NT2/D1 (cell line): Measurements from ENCODE around the gene DUSP28.

Experiments
- DNase-seq: peaks from one replicate; pipeline ENCODE4 v3.0.0-alpha.2; 2011; ENCODE audit warnings: low read depth, low spot score
- H3K27me3 ChIP-seq: 2 replicates; pipeline ENCODE4 v1.6.0; 2011; ENCODE audit warnings: mild to moderate bottlenecking; ENCODE audit not compliant: insufficient read length, insufficient read depth
- H3K36me3 ChIP-seq: 2 replicates; pipeline ENCODE4 v1.6.1; 2011; ENCODE audit warnings: mild to moderate bottlenecking, low read length, mixed read lengths; ENCODE audit not compliant: insufficient read depth, insufficient read length
- H3K4me1 ChIP-seq: 2 replicates; pipeline ENCODE4 v1.5.1; 2011; ENCODE audit not compliant: insufficient read depth, insufficient read length
- H3K4me3 ChIP-seq: 2 replicates; pipeline ENCODE4 v1.5.1; 2011; ENCODE audit warnings: low read depth; ENCODE audit not compliant: insufficient read length
- H3K9ac ChIP-seq: 2 replicates; pipeline ENCODE4 v1.6.0; 2011; ENCODE audit warnings: low read depth; ENCODE audit not compliant: insufficient read length
- H3K9me3 ChIP-seq: 2 replicates; pipeline ENCODE4 v1.5.1; 2011; ENCODE audit warnings: mild to moderate bottlenecking, low read length; ENCODE audit not compliant: insufficient read depth
- SUZ12 ChIP-seq: IDR thresholded peaks from 2 replicates; pipeline ENCODE4 v1.6.1; 2011; ENCODE audit not compliant: insufficient read length, insufficient read depth; ENCODE audit errors: extremely low read depth
- YY1 ChIP-seq: IDR thresholded peaks from 2 replicates; pipeline ENCODE4 v1.6.1; 2011; ENCODE audit not compliant: insufficient read length, insufficient read depth
- ZNF274 ChIP-seq: IDR thresholded peaks from 2 replicates; pipeline ENCODE4 v1.6.1; 2011; ENCODE audit warnings: mild to moderate bottlenecking, low read depth, low read length

The DUSP28 gene

DNA sequence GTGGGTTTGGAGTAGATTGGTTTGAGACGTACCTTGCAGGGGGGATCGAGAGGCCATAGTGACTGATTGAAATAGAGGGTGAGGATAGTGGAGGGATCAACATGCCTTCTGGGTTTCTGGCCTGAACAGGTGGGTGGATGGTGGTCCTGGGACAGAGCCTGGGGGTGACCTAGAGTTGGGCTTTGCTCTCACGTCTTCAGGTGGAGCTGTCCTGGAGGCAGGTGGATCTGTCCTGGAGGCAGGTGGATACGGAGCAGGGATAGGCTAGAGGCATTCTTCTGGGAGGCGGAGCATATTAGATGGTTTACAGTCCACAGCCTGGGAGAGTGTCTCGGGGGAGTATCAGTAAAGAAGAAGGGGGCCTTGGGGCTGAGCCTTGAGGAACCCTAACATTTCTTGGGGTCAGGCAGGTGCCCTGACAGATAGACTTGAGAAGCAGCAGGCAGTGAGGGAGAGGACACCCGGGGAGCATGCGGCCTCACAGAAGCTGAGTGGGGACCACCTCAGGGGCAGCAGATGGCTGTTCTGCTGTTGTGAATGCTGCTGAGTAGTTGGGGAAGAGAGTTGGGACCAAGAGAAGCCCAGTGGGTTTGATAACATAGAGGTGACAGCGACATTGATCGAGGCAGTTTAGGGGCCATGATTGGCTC, 28.0 kb downstream of the DUSP28 start:
- peak overlapping the region; percentile 36 for H3K9ac ChIP-seq
- no peak for DNase-seq
- no peak for TF ChIP-seq YY1
- TF ChIP-seq SUZ12, result no peak
- no peak for TF ChIP-seq ZNF274

DNA sequence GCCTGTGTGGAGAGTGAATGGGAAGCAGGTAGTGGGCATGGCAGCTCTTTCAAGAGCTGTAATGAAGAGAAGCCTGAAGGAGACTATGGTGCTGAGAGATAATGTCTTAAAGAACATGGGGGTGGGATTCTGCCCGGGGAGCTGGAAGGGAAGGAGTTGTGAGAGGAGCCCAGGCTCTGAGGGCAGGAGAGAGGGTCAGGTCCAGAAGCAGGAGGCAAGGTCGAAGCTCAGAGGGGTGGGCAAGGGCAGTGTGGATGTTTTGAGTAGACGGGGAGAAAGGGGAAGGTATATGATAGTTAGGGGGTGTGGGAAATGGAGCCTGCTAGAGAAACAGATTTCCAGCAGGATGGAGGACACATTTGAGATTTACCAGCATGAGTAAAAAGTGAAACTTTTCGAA, 28.5 kb downstream of the DUSP28 start:
- H3K4me1 ChIP-seq, result peaks cover 18% of the 10 kb centered on the region
- DNase-seq, result no peak
- H3K36me3 ChIP-seq, result peaks cover 57% of the 10 kb centered on the region
- H3K9me3 ChIP-seq, result no peaks in the 10 kb centered on the region
- no peak for TF ChIP-seq YY1
- no peak for TF ChIP-seq ZNF274
- TF ChIP-seq SUZ12, result no peak
- H3K4me3 ChIP-seq, result no peak overlapping the region
- peaks cover 3% of the 10 kb centered on the region for H3K27me3 ChIP-seq
- peak overlapping the region; percentile 58 for H3K9ac ChIP-seq

More for the DNA sequence above, 28.0 kb downstream of the DUSP28 start:
- Histone ChIP-seq H3K36me3 (peaks cover 55% of the 10 kb centered on the region), H3K4me3 (peak overlapping the region; percentile 90), H3K4me1 (peaks cover 18% of the 10 kb centered on the region), H3K9me3 (no peaks in the 10 kb centered on the region), H3K27me3 (peaks cover 3% of the 10 kb centered on the region)

DNA sequence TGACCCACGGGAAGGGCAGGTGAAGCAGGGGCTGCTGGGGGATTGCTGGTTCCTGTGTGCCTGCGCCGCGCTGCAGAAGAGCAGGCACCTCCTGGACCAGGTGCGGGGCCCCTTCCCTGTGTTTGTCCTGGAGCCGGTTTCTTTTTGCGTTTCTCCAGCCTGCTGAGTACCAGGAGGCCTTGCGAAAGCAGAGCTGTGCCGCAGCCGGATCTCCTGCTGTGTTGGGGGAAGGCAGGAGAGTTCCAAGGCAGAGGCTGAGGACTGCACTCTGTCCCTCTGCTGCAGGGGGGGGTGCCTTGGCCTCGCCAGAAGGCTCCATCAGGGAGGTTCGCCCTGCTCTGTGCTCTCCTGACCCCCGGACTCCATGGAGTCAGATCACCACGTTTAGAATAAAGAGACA, 29.2 kb downstream of the DUSP28 start:
- Histone ChIP-seq H3K9me3 (no peaks in the 10 kb centered on the region), H3K9ac (peak overlapping the region; percentile 61), H3K4me1 (peaks cover 18% of the 10 kb centered on the region), H3K27me3 (peaks cover 3% of the 10 kb centered on the region), H3K36me3 (peaks cover 58% of the 10 kb centered on the region), H3K4me3 (no peak overlapping the region)
- no peak for DNase-seq
- TF ChIP-seq ZNF274 (no peak), SUZ12 (no peak), YY1 (no peak)

DNA sequence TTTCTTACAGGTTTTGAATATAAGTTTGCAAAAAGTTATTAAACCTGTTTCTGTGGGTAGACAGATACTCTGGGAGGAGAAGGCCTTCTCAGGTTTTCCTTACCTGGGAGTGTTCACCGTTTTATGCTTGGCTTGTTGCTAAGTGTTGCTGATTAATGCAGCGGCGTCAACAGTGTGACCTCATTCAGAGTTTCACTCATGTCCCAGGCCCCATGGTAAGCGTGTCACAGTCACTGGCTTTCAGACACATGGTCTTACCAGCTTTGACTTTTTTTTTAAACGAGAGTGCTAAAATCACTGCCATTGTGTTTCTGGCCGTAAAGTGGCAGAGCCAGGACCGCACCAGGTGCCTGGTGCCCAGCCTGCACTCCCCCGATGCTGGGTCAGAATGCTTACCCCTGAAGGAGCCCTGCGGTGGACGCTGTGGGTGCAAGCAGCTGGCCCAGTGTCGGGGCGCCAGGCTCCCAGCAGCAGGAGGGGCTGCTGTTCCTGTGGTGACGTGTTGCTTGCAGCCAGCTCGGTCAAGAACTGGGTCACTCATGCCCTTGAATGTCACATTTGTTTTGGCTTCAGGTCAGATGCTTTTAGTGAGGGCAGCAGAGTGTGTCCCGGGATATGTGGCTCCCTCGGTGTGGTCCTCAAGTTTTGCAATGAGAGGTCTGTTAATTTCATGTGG, 29.8 kb downstream of the DUSP28 start:
- DNase-seq, result no peak
- peaks cover 3% of the 10 kb centered on the region for H3K27me3 ChIP-seq
- peak overlapping the region; percentile 61 for H3K9ac ChIP-seq
- no peaks in the 10 kb centered on the region for H3K9me3 ChIP-seq
- H3K4me1 ChIP-seq, result peaks cover 13% of the 10 kb centered on the region
- peaks cover 54% of the 10 kb centered on the region for H3K36me3 ChIP-seq
- TF ChIP-seq ZNF274 (no peak), YY1 (no peak), SUZ12 (no peak)
- no peak overlapping the region for H3K4me3 ChIP-seq

DNA sequence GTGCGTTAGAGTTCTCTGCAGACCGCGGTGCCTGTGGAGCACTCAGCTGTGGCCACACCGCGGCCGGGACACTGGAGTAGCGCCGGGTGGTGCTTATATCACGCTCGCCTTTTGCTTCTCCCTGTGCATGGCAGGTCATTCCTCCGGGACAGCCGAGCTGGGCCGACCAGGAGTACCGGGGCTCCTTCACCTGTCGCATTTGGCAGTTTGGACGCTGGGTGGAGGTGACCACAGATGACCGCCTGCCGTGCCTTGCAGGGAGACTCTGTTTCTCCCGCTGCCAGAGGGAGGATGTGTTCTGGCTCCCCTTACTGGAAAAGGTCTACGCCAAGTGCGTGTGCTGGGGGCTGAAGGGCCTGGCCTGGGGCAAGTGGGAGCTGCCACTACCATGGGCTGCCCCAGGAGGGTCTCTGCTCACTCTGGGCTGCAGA, 30.5 kb downstream of the DUSP28 start:
- TF ChIP-seq YY1, result no peak
- no peak for TF ChIP-seq ZNF274
- no peak for TF ChIP-seq SUZ12
- Histone ChIP-seq H3K4me1 (peaks cover 16% of the 10 kb centered on the region), H3K36me3 (peaks cover 57% of the 10 kb centered on the region), H3K9ac (peak overlapping the region; percentile 6), H3K4me3 (no peak overlapping the region), H3K27me3 (peaks cover 3% of the 10 kb centered on the region), H3K9me3 (no peaks in the 10 kb centered on the region)
- DNase-seq, result no peak

DNA sequence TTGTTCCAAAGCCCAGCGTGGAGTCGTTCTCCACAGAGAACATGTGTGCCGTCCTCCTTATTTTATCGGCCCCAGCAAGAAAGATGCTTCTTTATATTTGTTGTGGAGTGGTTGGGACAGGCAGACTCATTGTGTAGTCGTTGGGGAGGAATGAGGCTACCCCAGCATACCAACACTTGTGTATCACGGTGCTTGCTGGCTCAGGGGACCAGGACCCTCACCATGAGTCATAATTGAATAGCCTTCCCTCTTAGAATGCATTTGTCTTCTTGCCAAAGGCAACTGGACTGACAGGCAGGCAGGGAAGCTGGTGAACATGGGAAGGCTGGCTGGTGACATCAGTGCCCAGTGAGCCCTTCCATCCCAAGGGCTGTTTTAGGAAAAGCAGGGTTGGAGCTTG, 31.1 kb downstream of the DUSP28 start:
- Histone ChIP-seq H3K27me3 (peaks cover 3% of the 10 kb centered on the region), H3K9me3 (no peaks in the 10 kb centered on the region), H3K4me1 (peaks cover 16% of the 10 kb centered on the region), H3K4me3 (no peak overlapping the region), H3K36me3 (peaks cover 62% of the 10 kb centered on the region), H3K9ac (no peak overlapping the region)
- DNase-seq, result no peak
- TF ChIP-seq SUZ12, result no peak
- no peak for TF ChIP-seq YY1
- TF ChIP-seq ZNF274, result no peak

DNA sequence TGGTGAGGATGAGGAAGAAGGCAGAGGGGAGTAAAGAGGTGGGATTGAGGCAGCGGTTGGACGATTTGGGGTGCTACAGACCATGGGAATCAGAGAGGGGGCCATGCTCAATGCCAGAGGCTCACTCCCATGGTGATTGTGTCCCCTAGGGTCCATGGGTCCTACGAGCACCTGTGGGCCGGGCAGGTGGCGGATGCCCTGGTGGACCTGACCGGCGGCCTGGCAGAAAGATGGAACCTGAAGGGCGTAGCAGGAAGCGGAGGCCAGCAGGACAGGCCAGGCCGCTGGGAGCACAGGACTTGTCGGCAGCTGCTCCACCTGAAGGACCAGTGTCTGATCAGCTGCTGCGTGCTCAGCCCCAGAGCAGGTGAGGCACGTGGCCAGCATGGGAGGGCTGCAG, 31.6 kb downstream of the DUSP28 start:
- no peak for DNase-seq
- Histone ChIP-seq H3K4me1 (peaks cover 16% of the 10 kb centered on the region), H3K9me3 (no peaks in the 10 kb centered on the region), H3K36me3 (peaks cover 68% of the 10 kb centered on the region), H3K9ac (no peak overlapping the region), H3K27me3 (peaks cover 3% of the 10 kb centered on the region), H3K4me3 (no peak overlapping the region)
- TF ChIP-seq YY1, result no peak
